Mononuclear cell (primary cell): Measurements from ENCODE around the gene MKRN2OS. TPM values are rescaled to one million over a fixed set of nuclear protein-coding genes. Genes with fewer than 3 reads are reported as not detected.
A peak's percentile ranks its signal among the peaks of the same experiment; 100 is the strongest.
"Not testable (repeated sequence)": the region's sequence is repeated elsewhere in the genome, so short reads cannot be mapped to it uniquely, and the experiment has no call there.

Experiments
- H3K27me3 ChIP-seq: 2 replicates; pipeline ENCODE4 v1.6.0; 2011; ENCODE audit warnings: low read length, control low read depth; ENCODE audit not compliant: insufficient read depth
- H3K4me1 ChIP-seq: 2 replicates; pipeline ENCODE4 v1.5.1; 2011; ENCODE audit warnings: mild to moderate bottlenecking, low read length, control low read depth; ENCODE audit not compliant: insufficient read depth
- H3K4me3 ChIP-seq: 2 replicates; pipeline ENCODE4 v1.5.1; 2011; ENCODE audit warnings: mild to moderate bottlenecking, low read length, moderate library complexity
- H3K9me3 ChIP-seq: 2 replicates; pipeline ENCODE4 v1.5.1; 2011; ENCODE audit warnings: low read depth, mild to moderate bottlenecking, control low read depth, low read length
- total RNA-seq: library from RNA; depleted of rRNA; stranded (reverse); fragments of >200 nt; gene quantifications from one replicate; pipeline ENCODE4 v1.2.3, GENCODE V29; 2012

The MKRN2OS gene
- total RNA-seq, 1 donor, result not detected

- Histone ChIP-seq H3K4me1 (peaks cover 28% of the 10 kb centered on the region), H3K27me3 (peaks cover 21% of the 10 kb centered on the region), H3K4me3 (peak overlapping the region; percentile 27), H3K9me3 (no peaks in the 10 kb centered on the region)
These were observed 8.7 kb upstream of the MKRN2OS start for GRCh38 chr3:12553921-12554391.

DNA sequence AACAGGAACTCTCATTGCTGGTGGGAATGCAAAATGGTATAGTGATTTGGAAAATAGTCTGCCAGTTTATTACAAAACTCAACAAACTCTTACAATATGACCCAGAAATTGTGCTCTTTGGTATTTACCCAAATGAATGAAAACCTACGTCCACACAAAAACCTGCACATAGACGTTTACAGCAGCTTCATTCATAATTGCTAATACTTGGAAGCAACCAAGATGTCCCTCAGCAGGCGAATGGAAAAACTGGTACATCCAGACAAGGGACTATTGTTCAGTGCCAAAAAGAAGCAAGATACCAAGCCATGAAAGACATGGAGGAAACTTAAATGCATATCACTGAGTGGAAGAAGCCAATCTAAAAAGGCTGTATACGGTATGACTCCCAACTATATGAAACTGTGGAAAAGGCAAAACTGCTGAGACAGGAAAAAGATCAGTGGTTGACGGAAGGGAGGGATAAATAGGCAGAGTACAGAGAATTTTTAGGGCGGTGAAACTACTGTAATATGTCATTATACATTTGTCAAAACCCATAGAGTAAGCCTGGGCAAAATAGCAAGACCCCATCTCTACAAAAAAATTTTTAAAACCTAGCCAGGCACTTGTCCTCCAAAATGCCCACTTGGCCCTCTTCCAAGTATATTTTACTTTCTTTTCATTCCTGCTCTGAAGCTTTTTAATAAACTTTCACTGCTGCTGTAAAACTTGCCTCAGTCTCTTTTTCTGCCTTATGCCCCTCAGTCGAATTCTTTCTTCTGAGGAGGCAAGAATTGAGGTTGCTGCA, 4.9 kb upstream of the MKRN2OS start:
- Histone ChIP-seq H3K4me1 (peaks cover 9% of the 10 kb centered on the region), H3K9me3 (no peaks in the 10 kb centered on the region), H3K4me3 (no peak overlapping the region), H3K27me3 (peaks cover 17% of the 10 kb centered on the region)

DNA sequence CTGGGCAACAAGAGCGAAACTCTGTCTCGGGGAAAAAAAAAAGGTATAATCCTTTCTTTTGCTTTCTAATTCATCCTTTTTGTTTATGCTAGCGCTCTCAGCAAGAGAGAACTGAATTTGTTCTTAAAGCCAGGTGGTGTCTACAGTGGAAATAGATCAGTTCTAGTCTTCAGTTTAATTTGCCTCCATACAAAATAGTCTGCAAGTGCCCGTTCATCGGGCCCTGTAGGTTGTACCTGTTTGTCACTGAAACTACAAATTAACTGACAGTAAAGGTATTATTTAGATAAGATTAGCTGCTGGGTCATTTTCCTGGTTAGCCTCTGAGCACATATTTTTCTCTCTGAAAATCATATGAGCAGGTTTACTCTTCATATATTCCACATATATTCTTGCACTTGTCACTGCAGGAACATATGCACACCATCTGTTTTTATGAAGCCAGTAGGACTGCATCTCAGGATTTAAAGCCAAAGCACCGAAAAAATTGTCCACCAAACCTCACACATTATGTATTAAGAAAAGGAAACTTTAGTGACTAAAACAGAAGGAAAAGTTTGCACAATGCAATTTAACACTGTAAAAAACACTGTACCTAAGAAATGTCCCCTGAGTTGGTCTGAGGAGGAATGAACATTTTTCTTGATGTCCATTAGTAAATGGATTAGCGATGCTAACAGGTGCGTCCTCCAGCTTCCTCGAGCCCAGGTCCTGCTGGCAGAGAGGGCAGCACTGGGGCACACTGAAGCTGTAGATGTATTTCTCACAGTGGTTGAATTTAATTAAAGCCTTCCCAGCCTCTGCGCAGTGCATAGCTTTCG, 437 bp downstream of the MKRN2OS start:
- Histone ChIP-seq H3K9me3 (no peaks in the 10 kb centered on the region), H3K4me1 (no peaks in the 10 kb centered on the region), H3K27me3 (no peaks in the 10 kb centered on the region), H3K4me3 (no peak overlapping the region)

DNA sequence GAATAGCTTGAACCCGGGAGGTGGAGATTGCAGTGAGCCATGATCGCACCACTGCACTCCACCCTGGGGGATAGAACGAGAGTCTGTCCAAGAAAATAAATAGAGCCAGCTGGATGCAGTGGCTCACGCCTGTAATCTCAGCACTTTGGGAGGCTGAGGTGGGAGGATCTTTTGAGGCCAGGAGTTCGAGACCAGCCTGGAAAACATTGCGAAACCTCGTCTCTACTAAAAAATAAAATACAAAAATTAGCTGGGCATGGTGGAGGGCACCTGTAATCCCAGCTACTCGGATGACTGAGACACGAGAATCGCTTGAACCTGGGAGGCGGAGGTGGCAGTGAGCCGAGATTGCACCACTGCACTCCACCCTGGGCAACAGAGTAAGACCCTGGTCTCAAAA, 1.8 kb downstream of the MKRN2OS start:
- not testable (repeated sequence) for H3K27me3 ChIP-seq, H3K4me3 ChIP-seq, H3K9me3 ChIP-seq, H3K4me1 ChIP-seq

DNA sequence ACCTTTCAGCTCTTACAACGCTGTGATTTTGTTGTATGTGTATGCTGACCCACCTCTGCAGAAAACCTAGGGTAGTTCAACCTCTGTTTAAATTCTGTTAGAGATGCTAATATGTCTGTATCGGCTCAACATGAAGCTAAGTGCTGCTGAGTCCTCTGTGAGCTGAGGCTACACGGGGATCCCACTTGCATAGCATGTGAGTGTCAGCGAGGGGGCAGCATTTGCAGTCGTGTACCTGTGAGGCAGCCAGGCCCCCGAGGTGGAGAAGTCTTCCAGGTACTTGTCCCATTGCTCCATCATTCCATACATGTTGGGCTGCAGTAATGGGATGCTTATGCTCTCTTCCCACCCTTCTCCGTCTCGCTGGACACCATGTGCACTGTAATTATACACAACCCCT, 3.7 kb downstream of the MKRN2OS start:
- no peaks in the 10 kb centered on the region for H3K9me3 ChIP-seq
- H3K4me1 ChIP-seq, result no peaks in the 10 kb centered on the region
- H3K4me3 ChIP-seq, result no peak overlapping the region
- H3K27me3 ChIP-seq, result no peaks in the 10 kb centered on the region

DNA sequence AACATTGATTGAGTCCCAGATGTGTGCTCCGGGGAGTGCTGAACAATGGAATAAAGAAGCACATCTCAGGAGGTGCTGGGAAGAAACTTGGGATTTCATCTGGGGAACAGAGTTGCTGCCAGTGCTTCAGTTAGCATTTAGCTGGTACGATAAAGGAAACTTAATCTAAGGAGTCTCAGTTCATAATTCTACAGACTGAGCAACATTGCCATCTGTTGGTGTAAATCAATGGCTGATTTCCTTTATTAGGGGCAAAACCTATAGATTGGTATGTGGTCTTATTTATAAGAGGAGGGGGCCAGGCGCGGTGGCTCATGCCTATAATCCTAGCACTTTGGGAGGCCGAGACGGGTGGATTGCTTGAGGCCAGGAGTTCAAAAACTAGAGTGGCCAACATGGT, 8.9 kb downstream of the MKRN2OS start:
- no peaks in the 10 kb centered on the region for H3K9me3 ChIP-seq
- no peak overlapping the region for H3K4me3 ChIP-seq
- H3K27me3 ChIP-seq, result no peaks in the 10 kb centered on the region
- H3K4me1 ChIP-seq, result no peaks in the 10 kb centered on the region

- Histone ChIP-seq H3K4me3 (no peak overlapping the region), H3K4me1 (no peaks in the 10 kb centered on the region), H3K9me3 (no peaks in the 10 kb centered on the region), H3K27me3 (no peaks in the 10 kb centered on the region)
These were observed 13.1 kb downstream of the MKRN2OS start for GRCh38 chr3:12532182-12532581.

GRCh38 chr3:12527757-12528143, 17.5 kb downstream of the MKRN2OS start:
- Histone ChIP-seq H3K9me3 (no peaks in the 10 kb centered on the region), H3K4me3 (no peak overlapping the region), H3K4me1 (no peaks in the 10 kb centered on the region), H3K27me3 (no peaks in the 10 kb centered on the region)

DNA sequence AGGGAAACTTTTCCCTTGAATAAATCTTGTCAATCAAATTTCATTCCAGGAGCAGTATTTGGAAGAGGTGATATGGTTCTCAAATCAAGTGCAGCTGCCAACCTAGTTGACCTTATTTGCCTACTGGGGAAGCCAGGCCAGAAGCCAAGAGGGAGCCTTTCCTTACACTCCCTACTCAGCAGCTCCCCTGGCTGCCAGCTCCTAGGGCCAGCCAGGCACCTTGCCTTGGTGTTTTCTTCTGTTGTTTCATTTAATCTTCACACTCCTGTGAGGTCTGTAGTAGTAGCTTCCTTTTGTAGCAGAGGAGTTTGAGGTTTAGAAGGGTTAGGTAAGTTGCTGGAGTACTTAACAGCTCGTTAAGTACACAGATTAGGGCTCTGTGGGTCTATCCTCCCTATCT, 22.6 kb downstream of the MKRN2OS start:
- Histone ChIP-seq H3K4me3 (no peak overlapping the region), H3K4me1 (no peaks in the 10 kb centered on the region), H3K9me3 (no peaks in the 10 kb centered on the region), H3K27me3 (no peaks in the 10 kb centered on the region)

DNA sequence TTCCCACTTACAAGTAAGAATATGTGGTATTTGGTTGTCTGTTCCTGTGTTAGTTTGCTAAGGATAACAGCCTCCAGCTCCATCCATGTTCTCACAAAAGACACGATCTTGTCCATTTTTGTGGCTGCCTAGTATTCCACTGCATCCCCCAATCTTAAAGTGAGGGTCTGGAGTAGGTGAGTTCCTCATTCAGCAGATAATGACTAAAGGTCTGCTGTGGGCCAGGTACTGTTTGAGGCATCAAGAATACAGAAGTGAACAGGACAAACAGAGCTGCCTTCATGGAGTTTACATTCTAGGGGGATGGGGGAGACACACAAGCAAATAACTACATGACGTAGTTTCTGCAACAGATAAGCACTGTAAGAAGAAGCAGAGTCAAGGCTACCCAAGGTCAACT, 24.3 kb downstream of the MKRN2OS start:
- no peaks in the 10 kb centered on the region for H3K9me3 ChIP-seq
- H3K4me1 ChIP-seq, result no peaks in the 10 kb centered on the region
- no peaks in the 10 kb centered on the region for H3K27me3 ChIP-seq
- H3K4me3 ChIP-seq, result no peak overlapping the region

GRCh38 chr3:12518261-12519028, 26.9 kb downstream of the MKRN2OS start:
- Histone ChIP-seq H3K9me3 (no peaks in the 10 kb centered on the region), H3K4me3 (no peak overlapping the region), H3K27me3 (no peaks in the 10 kb centered on the region), H3K4me1 (no peaks in the 10 kb centered on the region)

DNA sequence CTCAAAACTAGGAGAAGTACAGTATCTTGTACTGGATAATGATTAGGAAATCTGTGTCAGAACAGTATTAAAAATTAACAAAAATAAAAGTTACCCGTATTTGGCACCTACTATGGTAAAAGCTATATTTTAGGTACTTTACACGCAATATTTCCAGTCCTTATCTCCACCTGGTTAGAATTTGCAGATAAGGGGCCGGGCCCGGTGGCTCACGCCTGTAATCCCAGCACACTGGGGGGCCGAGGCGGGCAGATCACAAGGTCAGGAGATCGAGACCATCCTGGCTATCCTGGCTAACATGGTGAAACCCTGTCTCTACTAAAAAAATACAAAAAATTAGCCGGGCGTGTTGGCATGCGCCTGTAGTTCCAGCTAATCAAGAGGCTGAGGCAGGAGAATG, 28.4 kb downstream of the MKRN2OS start:
- H3K4me1 ChIP-seq, result no peaks in the 10 kb centered on the region
- H3K27me3 ChIP-seq, result no peaks in the 10 kb centered on the region
- H3K4me3 ChIP-seq, result no peak overlapping the region
- H3K9me3 ChIP-seq, result no peaks in the 10 kb centered on the region

GRCh38 chr3:12515631-12516030, 29.7 kb downstream of the MKRN2OS start:
- no peaks in the 10 kb centered on the region for H3K9me3 ChIP-seq
- no peak overlapping the region for H3K4me3 ChIP-seq
- no peaks in the 10 kb centered on the region for H3K4me1 ChIP-seq

DNA sequence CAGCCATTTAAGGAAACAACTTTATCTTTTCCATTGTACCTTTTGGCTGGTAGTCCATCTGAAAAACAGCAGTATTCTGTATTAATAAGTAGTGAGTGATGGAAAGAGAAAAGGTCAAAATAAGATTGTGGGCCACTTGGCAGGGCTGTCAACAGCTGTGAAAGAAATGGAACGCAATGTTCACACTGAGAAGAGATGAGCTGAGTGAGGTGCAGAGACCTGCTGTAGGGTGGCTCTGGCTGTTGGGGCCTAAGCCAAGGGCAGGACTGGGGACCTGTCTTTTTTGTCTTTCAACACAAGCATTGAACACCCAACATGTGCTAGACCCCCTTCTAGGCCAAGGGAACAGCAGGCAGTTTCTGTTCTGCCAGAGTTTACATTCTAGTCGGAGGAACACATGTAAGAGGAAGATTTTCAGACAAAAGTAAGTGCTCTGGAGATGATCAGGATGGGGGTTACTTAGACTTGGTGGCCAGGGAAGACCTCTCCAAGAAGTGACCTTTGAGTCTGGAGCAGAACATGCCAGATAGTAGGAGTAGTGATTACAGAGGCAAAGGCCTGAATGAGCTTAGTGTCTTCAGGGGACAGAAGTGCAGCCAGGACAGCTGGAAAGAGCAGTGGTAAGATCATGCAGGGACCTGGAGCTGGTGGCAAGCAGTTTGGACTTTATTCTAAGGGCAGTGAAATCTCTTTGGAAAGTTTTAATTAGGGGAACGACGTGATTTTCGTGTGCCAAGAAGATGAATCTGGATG, 31.4 kb downstream of the MKRN2OS start:
- no peaks in the 10 kb centered on the region for H3K4me1 ChIP-seq
- H3K9me3 ChIP-seq, result no peaks in the 10 kb centered on the region
- H3K4me3 ChIP-seq, result no peak overlapping the region
- H3K27me3 ChIP-seq, result no peaks in the 10 kb centered on the region

More at GRCh38 chr3:12515631-12516030, 29.7 kb downstream of the MKRN2OS start:
- H3K27me3 ChIP-seq, result no peaks in the 10 kb centered on the region
